SU-DHL-6 (cell line): ENCODE results near the gene COG5.

Experiments used
- H2AFZ ChIP-seq: fragments of 200-600 bp; sonication (generic); 2 replicates; pipeline ENCODE4 v1.6.1; 2014; ENCODE audit warnings: low read depth, mild to moderate bottlenecking, moderate library complexity, mixed read lengths, antibody characterized with exemption, low read length; ENCODE audit not compliant: severe bottlenecking
- H3F3A ChIP-seq: fragments of 200-600 bp; shearing (Covaris generic); 2 replicates; pipeline ENCODE4 v1.6.0; 2016; ENCODE audit warnings: antibody characterized with exemption, mild to moderate bottlenecking; ENCODE audit not compliant: insufficient read depth
- H3K27ac ChIP-seq: fragments of 200-600 bp; sonication (generic); 2 replicates; pipeline ENCODE4 v1.5.1; 2016; ENCODE audit warnings: low read depth, mild to moderate bottlenecking, low read length, moderate library complexity, mixed read lengths
- H3K27me3 ChIP-seq: fragments of 200-600 bp; sonication (generic), shearing (Covaris generic); 2 replicates; pipeline ENCODE4 v1.6.0; 2014; ENCODE audit warnings: mild to moderate bottlenecking, low read length
- H3K36me3 ChIP-seq: fragments of 200-600 bp; sonication (generic); 2 replicates; pipeline ENCODE4 v1.6.1; 2014; ENCODE audit warnings: mild to moderate bottlenecking, low read length, mixed read lengths
- H3K4me2 ChIP-seq: fragments of 300-600, 200-600 bp; shearing (Covaris generic), sonication (generic); 2 replicates; pipeline ENCODE4 v1.6.0; 2014; ENCODE audit warnings: low read length, low read depth, mild to moderate bottlenecking; ENCODE audit not compliant: poor library complexity, severe bottlenecking
- H3K4me3 ChIP-seq: fragments of 200-600 bp; sonication (generic); 2 replicates; pipeline ENCODE4 v1.5.1; 2014; ENCODE audit warnings: antibody characterized with exemption, low read length, mild to moderate bottlenecking, mixed read lengths; ENCODE audit not compliant: insufficient read depth, poor library complexity, severe bottlenecking
- H3K79me2 ChIP-seq: fragments of 200-600 bp; sonication (generic); 2 replicates; pipeline ENCODE4 v1.6.1; 2014; ENCODE audit warnings: mild to moderate bottlenecking, low read length, moderate library complexity; ENCODE audit not compliant: insufficient read depth
- H3K9ac ChIP-seq: fragments of 200-600 bp; sonication (generic); 2 replicates; pipeline ENCODE4 v1.7.0; 2014; ENCODE audit warnings: mild to moderate bottlenecking, low read length
- H3K9me2 ChIP-seq: fragments of 200-600 bp; sonication (generic); replicated peaks from 2 replicates; pipeline ENCODE4 v1.6.1; 2014; ENCODE audit warnings: low read length; ENCODE audit not compliant: insufficient read depth
- H3K9me3 ChIP-seq: fragments of 200-600 bp; sonication (generic); 2 replicates; pipeline ENCODE4 v1.6.1; 2014; ENCODE audit warnings: low read length, mixed read lengths; ENCODE audit not compliant: insufficient read depth
- H4K20me1 ChIP-seq: fragments of 200-600 bp; sonication (generic); 2 replicates; pipeline ENCODE4 v1.6.1; 2014; ENCODE audit warnings: low read depth, mild to moderate bottlenecking, antibody characterized with exemption, low read length, moderate library complexity, mixed read lengths
- CTCF ChIP-seq: fragments of 200-600 bp; sonication (generic); IDR thresholded peaks from one replicate; pipeline ENCODE4 v1.5.1; 2017; ENCODE audit warnings: antibody characterized with exemption, mild to moderate bottlenecking, low read length, moderate library complexity; ENCODE audit not compliant: insufficient read depth, poor library complexity, severe bottlenecking
- EZH2phosphoT487 ChIP-seq: fragments of 200-600 bp; sonication (generic), shearing (Covaris generic); conservative IDR thresholded peaks from 2 replicates; pipeline ENCODE4 v1.6.1; 2018; ENCODE audit warnings: mild to moderate bottlenecking, antibody characterized with exemption, low read length, moderate library complexity, mixed read lengths

COG5 gene

GRCh38 chr7:107555893-107556292 is 7.8 kb downstream of the COG5 start:
- Histone ChIP-seq H3K27ac (no peak overlapping the region), H3F3A (no peaks in the 10 kb centered on the region), H2AFZ (no peak overlapping the region), H3K9me3 (no peaks in the 10 kb centered on the region), H4K20me1 (no peaks in the 10 kb centered on the region), H3K9me2 (no peaks in the 10 kb centered on the region), H3K27me3 (no peaks in the 10 kb centered on the region), H3K9ac (no peak overlapping the region), H3K4me3 (no peak overlapping the region), H3K4me2 (no peak overlapping the region), H3K79me2 (peaks cover 29% of the 10 kb centered on the region), H3K36me3 (peaks cover 16% of the 10 kb centered on the region; the same call in 1 of the 2 replicates)
- no peak for TF ChIP-seq EZH2phosphoT487
- no peak for TF ChIP-seq CTCF

- peaks cover 10% of the 10 kb centered on the region; the same call in 1 of the 2 replicates for H3K36me3 ChIP-seq
- H3F3A ChIP-seq: no peaks in the 10 kb centered on the region; the same call in 1 of the 2 replicates
- H4K20me1 ChIP-seq: no peaks in the 10 kb centered on the region
- no peaks in the 10 kb centered on the region for H3K27me3 ChIP-seq
- H3K9ac ChIP-seq: no peak overlapping the region
- peaks cover 12% of the 10 kb centered on the region; the same call in 1 of the 2 replicates for H3K79me2 ChIP-seq
- H2AFZ ChIP-seq: no peak overlapping the region
- no peak overlapping the region for H3K27ac ChIP-seq
- no peak overlapping the region for H3K4me2 ChIP-seq
- no peaks in the 10 kb centered on the region for H3K9me2 ChIP-seq
- no peaks in the 10 kb centered on the region for H3K9me3 ChIP-seq
- TF ChIP-seq CTCF: no peak
- TF ChIP-seq EZH2phosphoT487: no peak
- no peak overlapping the region for H3K4me3 ChIP-seq
Observed at GRCh38 chr7:107551936-107552335, 11.8 kb downstream of the COG5 start.

- Histone ChIP-seq H3K4me3 (no peak overlapping the region), H3F3A (no peaks in the 10 kb centered on the region; the same call in 1 of the 2 replicates), H4K20me1 (no peaks in the 10 kb centered on the region), H2AFZ (no peak overlapping the region), H3K36me3 (peaks cover 21% of the 10 kb centered on the region), H3K9me3 (no peaks in the 10 kb centered on the region), H3K79me2 (no peaks in the 10 kb centered on the region; the same call in 1 of the 2 replicates), H3K27me3 (no peaks in the 10 kb centered on the region), H3K4me2 (no peak overlapping the region), H3K9me2 (no peaks in the 10 kb centered on the region), H3K9ac (no peak overlapping the region), H3K27ac (no peak overlapping the region)
- TF ChIP-seq CTCF: no peak
- TF ChIP-seq EZH2phosphoT487: no peak
Observed at GRCh38 chr7:107544848-107545591, 18.7 kb downstream of the COG5 start.
